Activated naive CD4-positive, alpha-beta T cell treated with anti-CD3 and anti-CD28 coated beads, Interleukin-2, amount 50 U/mL, for 24 hours (primary cell): ENCODE data around the gene FUT4.
"Not testable (repeated sequence)": the region's sequence is repeated elsewhere in the genome, so short reads cannot be mapped to it uniquely, and the experiment has no call there.

ENCODE experiments used
- H3K27ac Mint-ChIP-seq: one replicate; pipeline ENCODE4 v1.8.0; 2021; ENCODE audit warnings: mild to moderate bottlenecking, mixed read lengths
- H3K27me3 Mint-ChIP-seq: one replicate; pipeline ENCODE4 v1.8.0; 2021; ENCODE audit warnings: mixed read lengths
- H3K36me3 Mint-ChIP-seq: one replicate; pipeline ENCODE4 v1.8.0; 2021; ENCODE audit warnings: mixed read lengths
- H3K4me1 Mint-ChIP-seq: one replicate; pipeline ENCODE4 v1.8.0; 2021; ENCODE audit warnings: mixed read lengths
- H3K4me3 Mint-ChIP-seq: one replicate; pipeline ENCODE4 v1.8.0; 2021; ENCODE audit warnings: mild to moderate bottlenecking, mixed read lengths
- H3K9me3 Mint-ChIP-seq: one replicate; pipeline ENCODE4 v1.8.0; 2021; ENCODE audit warnings: mixed read lengths

FUT4 gene

GRCh38 chr11:94543695-94544645, at the start of gene FUT4:
FUT4 (plus strand) TSS chr11:94543921; CDS start chr11:94544134, 213 bp downstream.
- Mint-ChIP-seq H3K9me3 (no peaks in the 10 kb centered on the region), H3K27me3 (peaks cover 3% of the 10 kb centered on the region), H3K36me3 (no peaks in the 10 kb centered on the region), H3K4me3 (peak within 1 kb of the TSS; percentile 99), H3K4me1 (peaks cover 44% of the 10 kb centered on the region), H3K27ac (peak within 1 kb of the TSS; percentile 99)

DNA sequence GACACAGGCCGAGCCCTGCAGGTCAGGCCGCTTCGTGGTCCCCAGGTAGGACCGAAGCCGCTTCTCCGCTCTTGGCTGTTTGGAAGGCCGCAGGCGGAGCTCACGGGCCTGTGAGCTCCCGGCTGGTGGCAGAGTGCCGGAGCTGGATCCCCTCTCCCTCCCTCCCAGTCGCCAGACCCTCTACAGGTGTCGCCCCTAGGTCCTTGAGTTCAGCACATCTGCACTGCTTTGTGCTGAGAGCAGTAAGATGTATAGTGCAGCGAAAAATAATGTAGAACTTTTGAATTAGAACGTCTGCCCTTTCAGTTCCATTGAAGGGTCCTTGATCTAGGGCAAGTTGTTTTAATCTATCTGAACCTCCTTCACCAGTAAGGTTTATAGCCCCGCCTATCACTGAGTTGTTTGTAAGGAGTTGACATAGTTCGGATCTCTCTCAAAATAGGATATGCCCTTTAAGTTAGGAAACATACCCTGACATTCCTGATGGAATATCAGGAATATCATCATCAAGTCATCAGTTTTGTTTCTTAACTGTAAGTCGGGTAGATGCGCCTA, 49.5 kb upstream of the FUT4 start:
- H3K9me3 Mint-ChIP-seq: no peaks in the 10 kb centered on the region
- peaks cover 52% of the 10 kb centered on the region for H3K4me1 Mint-ChIP-seq
- H3K36me3 Mint-ChIP-seq: peaks cover 16% of the 10 kb centered on the region
- H3K4me3 Mint-ChIP-seq: peak overlapping the region; percentile 92
- H3K27ac Mint-ChIP-seq: peak overlapping the region; percentile 95
- H3K27me3 Mint-ChIP-seq: no peaks in the 10 kb centered on the region

DNA sequence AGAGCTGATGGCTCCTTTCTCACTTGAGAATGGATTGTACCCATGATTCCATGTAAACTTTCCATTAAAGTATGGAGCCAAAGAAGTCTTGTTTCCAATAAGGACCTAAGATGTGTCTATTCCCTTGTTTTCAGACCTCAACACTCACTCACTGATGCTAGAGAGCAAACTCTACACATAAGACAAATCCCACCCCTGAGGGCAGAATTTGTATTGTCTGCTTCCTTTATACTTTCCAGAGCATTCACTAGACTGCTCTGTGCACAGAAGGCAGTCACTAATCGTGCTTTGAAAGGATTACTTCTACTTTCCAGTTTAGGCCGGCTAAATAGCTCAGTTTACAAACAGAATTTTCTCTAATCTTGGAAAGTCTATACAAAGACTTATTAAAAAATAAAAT, 43.5 kb upstream of the FUT4 start:
- H3K27me3 Mint-ChIP-seq: no peaks in the 10 kb centered on the region

GRCh38 chr11:94501522-94501921, 42.2 kb upstream of the FUT4 start:
- peaks cover 6% of the 10 kb centered on the region for H3K36me3 Mint-ChIP-seq

More for the DNA sequence above, 43.5 kb upstream of the FUT4 start:
- Mint-ChIP-seq H3K36me3 (peaks cover 6% of the 10 kb centered on the region), H3K27ac (no peak overlapping the region), H3K4me3 (no peak overlapping the region), H3K9me3 (no peaks in the 10 kb centered on the region), H3K4me1 (peaks cover 25% of the 10 kb centered on the region)

DNA sequence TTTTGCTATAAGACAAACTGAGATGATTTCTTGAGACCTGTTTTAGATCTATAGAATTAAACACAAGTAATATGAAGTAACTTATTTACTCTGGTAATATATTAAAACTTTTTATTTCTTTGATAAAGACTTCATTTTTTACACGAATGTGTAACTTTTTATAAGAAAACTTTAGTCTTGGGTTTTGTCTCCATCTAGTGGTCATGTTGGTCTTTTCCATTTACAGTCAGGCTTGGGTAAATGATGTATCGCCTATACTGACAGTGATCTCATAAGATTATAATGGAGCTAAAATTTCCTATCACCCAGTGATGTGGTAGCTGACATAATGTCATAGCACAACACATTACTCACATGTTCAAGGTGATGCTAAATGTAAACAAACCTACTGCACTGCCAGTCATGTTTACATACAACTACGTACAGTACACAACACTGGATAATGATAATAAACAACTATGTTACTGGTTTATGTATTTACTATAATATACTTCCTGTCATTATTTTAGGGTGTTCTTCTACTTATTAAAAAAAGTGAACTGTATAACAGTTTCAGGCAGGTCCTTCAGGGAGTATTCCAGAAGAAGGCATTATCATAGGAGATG, 38.9 kb upstream of the FUT4 start:
- no peak overlapping the region for H3K4me3 Mint-ChIP-seq
- no peaks in the 10 kb centered on the region for H3K36me3 Mint-ChIP-seq
- H3K4me1 Mint-ChIP-seq: no peaks in the 10 kb centered on the region
- H3K27me3 Mint-ChIP-seq: no peaks in the 10 kb centered on the region
- no peaks in the 10 kb centered on the region for H3K9me3 Mint-ChIP-seq
- H3K27ac Mint-ChIP-seq: no peak overlapping the region

More at GRCh38 chr11:94501522-94501921, 42.2 kb upstream of the FUT4 start:
- H3K27me3 Mint-ChIP-seq: no peaks in the 10 kb centered on the region
- no peaks in the 10 kb centered on the region for H3K9me3 Mint-ChIP-seq
- no peak overlapping the region for H3K27ac Mint-ChIP-seq
- H3K4me3 Mint-ChIP-seq: no peak overlapping the region
- peaks cover 11% of the 10 kb centered on the region for H3K4me1 Mint-ChIP-seq

GRCh38 chr11:94506513-94506912, 37.2 kb upstream of the FUT4 start:
- H3K4me3 Mint-ChIP-seq, H3K36me3 Mint-ChIP-seq, H3K4me1 Mint-ChIP-seq, H3K27me3 Mint-ChIP-seq, H3K9me3 Mint-ChIP-seq, H3K27ac Mint-ChIP-seq: not testable (repeated sequence)

GRCh38 chr11:94507485-94507884, 36.2 kb upstream of the FUT4 start:
- Mint-ChIP-seq H3K27me3 (peaks cover 12% of the 10 kb centered on the region), H3K9me3 (no peaks in the 10 kb centered on the region), H3K4me1 (peaks cover 6% of the 10 kb centered on the region), H3K27ac (no peak overlapping the region), H3K36me3 (no peaks in the 10 kb centered on the region), H3K4me3 (no peak overlapping the region)

DNA sequence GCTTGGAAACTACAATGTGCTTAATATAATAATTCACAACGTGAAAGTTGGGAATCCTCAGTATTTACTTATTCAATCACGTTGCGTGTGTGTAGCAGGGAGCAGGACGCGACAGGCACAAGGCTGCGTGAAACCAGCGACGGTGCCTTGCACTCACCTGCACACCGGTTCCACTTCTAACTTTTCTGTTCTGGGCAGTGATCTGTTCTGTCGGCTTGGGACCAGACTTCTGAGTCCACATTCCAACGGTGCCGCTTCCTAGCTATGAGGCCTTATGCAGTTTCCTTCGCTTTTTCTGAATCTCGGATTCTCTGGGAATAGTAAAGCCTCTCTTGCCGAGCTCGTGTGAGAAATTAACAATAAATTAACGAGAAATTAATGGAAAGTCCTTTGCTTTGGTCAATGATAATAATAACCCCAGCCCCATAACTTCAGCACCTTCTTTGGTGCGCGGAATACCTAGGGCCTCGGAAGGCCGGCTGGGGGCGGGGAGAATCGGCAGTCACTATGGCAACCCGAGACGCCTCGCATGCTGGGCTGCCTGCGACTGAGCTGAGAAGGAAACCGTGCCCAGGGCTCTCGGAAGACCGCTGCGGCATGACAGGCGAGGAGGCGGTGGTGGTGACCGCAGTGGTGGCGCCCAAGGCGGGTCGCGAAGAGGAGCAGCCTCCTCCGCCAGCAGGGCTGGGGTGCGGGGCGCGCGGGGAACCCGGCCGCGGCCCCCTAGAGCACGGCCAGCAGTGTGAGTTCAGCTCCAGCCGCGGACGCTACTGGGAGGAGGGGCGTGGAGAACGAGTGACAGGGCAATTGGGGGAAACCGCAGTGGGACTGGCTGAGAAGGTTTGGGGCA, 31.6 kb upstream of the FUT4 start, which contains the start of gene C11orf97:
Gene C11orf97, plus strand, starts transcription at position 530 of the 850 bp plus-strand sequence. Its CDS starts 68 bp downstream, at position 598.
- Mint-ChIP-seq H3K4me3 (peak within 1 kb of the TSS; percentile 76), H3K27me3 (peaks cover 21% of the 10 kb centered on the region), H3K4me1 (peaks cover 14% of the 10 kb centered on the region), H3K9me3 (no peaks in the 10 kb centered on the region), H3K27ac (no peak within 1 kb of the TSS), H3K36me3 (no peaks in the 10 kb centered on the region)

DNA sequence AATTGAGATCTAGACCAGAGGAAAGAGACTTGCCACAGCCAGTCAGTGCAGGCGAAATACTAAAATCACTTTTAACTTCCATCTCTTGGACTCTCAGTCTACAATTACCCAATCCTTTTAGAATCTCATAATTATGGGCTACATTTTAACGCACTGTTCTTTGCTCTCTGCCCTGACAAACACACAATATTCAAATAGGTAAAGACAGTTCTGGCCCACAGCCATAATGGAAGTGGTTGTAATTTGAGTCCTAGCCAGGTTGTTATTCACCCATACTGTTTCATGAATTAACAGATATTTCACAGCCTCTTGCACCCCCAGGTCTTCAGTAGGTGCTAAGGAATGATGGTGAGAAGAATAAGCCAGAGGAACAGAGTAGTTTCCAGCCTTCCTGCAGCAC, 30.6 kb upstream of the FUT4 start:
- no peaks in the 10 kb centered on the region for H3K9me3 Mint-ChIP-seq
- peaks cover 21% of the 10 kb centered on the region for H3K27me3 Mint-ChIP-seq
- no peak overlapping the region for H3K27ac Mint-ChIP-seq
- peaks cover 14% of the 10 kb centered on the region for H3K4me1 Mint-ChIP-seq
- H3K36me3 Mint-ChIP-seq: no peaks in the 10 kb centered on the region
- H3K4me3 Mint-ChIP-seq: peak overlapping the region; percentile 76

DNA sequence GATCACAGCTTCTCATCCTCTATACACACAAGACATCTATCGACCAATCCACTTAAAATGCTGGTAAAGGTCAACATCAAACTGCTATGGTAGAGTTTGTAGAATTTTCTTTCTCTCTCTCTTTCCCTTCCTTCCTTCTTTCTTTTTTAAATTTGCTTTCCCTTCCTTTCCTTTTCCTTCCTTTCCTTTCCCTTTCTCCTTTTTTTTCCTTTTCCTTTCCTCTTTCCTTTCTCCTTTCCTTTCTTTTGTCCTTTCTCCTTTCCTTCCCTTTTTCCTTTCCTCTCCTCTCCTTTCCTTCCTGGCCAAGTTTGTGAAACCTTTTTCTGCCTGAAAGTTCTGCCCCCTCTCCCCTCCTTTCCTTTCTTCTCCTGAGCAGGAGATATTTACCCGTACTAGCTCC, 28.3 kb upstream of the FUT4 start:
- no peaks in the 10 kb centered on the region for H3K9me3 Mint-ChIP-seq
- H3K4me3 Mint-ChIP-seq: no peak overlapping the region
- H3K4me1 Mint-ChIP-seq: peaks cover 14% of the 10 kb centered on the region
- H3K36me3 Mint-ChIP-seq: no peaks in the 10 kb centered on the region
- peaks cover 21% of the 10 kb centered on the region for H3K27me3 Mint-ChIP-seq
- H3K27ac Mint-ChIP-seq: no peak overlapping the region

DNA sequence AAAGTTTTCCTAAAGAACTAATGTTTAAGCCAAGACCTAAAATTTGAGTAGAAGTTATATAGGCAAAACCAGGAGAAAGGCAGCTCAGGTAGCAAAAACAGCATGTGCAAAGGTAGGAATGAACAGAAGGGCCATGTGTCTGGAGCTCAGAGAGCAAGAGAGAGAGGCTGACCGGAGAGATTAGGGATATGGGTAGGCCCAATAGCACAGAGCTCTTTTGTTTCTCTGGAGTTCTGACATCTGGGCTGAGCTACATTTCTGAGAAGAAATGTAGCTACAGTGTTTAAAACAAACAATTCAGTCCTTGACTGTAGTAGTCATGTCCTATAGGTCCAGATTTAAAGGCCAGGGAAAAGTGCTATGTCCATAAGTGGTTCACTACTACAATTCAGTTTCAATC, 27.0 kb upstream of the FUT4 start:
- peaks cover 15% of the 10 kb centered on the region for H3K27me3 Mint-ChIP-seq
- no peaks in the 10 kb centered on the region for H3K36me3 Mint-ChIP-seq
- no peaks in the 10 kb centered on the region for H3K9me3 Mint-ChIP-seq
- H3K4me1 Mint-ChIP-seq: peaks cover 14% of the 10 kb centered on the region
- no peak overlapping the region for H3K27ac Mint-ChIP-seq
- no peak overlapping the region for H3K4me3 Mint-ChIP-seq

DNA sequence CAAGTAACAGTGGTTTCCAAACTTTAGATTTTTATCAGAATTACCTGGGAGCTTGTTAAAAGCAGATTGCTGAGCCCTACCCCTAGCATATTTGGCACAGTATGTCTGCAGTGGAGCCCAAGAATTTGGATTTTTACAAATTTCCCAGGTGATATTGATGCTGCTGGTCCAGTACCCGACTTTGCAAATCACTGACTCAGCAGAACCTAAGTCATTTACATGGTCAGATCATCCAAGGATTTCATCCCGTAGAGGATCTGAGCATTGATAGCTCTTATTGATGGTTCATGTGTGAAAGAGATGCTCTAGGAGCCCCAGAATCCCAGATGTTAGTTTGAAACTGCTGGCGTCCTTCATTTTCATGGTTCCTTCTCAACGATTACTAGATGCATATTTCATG, 25.4 kb upstream of the FUT4 start:
- H3K4me1 Mint-ChIP-seq: peaks cover 1% of the 10 kb centered on the region
- no peak overlapping the region for H3K27ac Mint-ChIP-seq
- no peak overlapping the region for H3K4me3 Mint-ChIP-seq
- no peaks in the 10 kb centered on the region for H3K9me3 Mint-ChIP-seq
- H3K36me3 Mint-ChIP-seq: no peaks in the 10 kb centered on the region
- peaks cover 8% of the 10 kb centered on the region for H3K27me3 Mint-ChIP-seq

DNA sequence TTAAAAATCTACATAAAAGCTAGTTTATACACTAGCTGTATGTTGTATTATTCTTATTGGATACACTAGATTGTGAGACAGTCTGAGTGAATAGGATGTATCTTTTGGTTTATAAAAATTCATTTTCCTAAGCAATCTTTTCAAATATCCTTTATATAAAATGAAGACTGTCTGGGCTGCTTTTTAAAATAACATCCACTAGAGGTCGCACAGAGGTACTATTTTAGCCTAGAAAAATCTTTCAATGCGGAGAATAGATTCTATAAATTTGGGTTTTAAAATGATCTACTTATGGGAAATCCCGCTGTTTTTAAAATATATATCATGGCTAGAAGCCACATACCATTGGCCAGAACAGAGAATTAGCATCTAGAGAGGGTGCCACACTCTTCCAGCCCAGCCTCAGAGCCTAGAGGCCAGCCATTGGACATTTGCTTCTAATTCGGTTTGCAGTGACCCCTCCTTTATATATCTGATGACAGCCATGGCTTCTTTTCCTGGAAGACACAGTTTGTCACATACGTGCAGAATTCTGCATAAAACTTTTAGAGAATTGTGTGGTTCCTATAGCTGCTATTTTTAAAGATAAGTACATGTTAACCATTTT, 24.1 kb upstream of the FUT4 start:
- no peak overlapping the region for H3K4me3 Mint-ChIP-seq
- H3K27ac Mint-ChIP-seq: no peak overlapping the region
- no peaks in the 10 kb centered on the region for H3K36me3 Mint-ChIP-seq
- H3K27me3 Mint-ChIP-seq: peaks cover 8% of the 10 kb centered on the region
- no peaks in the 10 kb centered on the region for H3K9me3 Mint-ChIP-seq
- H3K4me1 Mint-ChIP-seq: no peaks in the 10 kb centered on the region

GRCh38 chr11:94521684-94522083, 22.0 kb upstream of the FUT4 start:
- no peaks in the 10 kb centered on the region for H3K36me3 Mint-ChIP-seq
- H3K4me1 Mint-ChIP-seq: no peaks in the 10 kb centered on the region
- no peaks in the 10 kb centered on the region for H3K9me3 Mint-ChIP-seq
- peaks cover 3% of the 10 kb centered on the region for H3K27me3 Mint-ChIP-seq
- no peak overlapping the region for H3K4me3 Mint-ChIP-seq
- no peak overlapping the region for H3K27ac Mint-ChIP-seq

DNA sequence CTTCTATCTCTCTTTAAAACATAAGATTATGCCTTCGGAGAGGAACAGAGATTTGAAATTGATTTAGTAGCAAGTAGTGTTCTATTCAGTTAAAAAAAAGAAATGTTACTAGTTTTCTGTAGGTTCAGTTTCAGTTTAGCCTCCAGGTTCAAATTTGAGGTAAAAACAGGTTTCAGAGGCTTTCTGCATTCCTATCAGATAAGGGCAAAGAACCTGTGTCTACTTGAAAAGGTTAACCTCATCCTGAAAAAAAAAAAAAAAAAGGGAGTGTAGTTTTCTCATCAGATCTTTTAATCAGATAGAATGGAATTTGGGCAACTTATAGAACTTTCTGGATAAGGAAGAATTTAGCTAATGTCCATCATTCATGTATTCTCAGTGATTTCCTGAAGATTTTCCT, 19.4 kb upstream of the FUT4 start:
- Mint-ChIP-seq H3K27ac (no peak overlapping the region), H3K4me1 (no peaks in the 10 kb centered on the region), H3K36me3 (no peaks in the 10 kb centered on the region), H3K9me3 (no peaks in the 10 kb centered on the region), H3K4me3 (no peak overlapping the region), H3K27me3 (peaks cover 6% of the 10 kb centered on the region)
